HCT116 (cell line): ENCODE results near the gene TANC1.

Experiments
- CEBPB ChIP-seq: IDR thresholded peaks from 2 replicates; pipeline ENCODE4 v1.6.1; 2012; ENCODE audit warnings: low read depth
- ELF1 ChIP-seq: IDR thresholded peaks from 2 replicates; pipeline ENCODE4 v1.6.1; 2012; ENCODE audit warnings: low read depth, borderline replicate concordance
- MAX ChIP-seq: IDR thresholded peaks from 2 replicates; pipeline ENCODE4 v1.6.1; 2012
- POLR2A ChIP-seq: IDR thresholded peaks from 2 replicates; pipeline ENCODE4 v1.7.0; 2011; ENCODE audit warnings: borderline replicate concordance; ENCODE audit not compliant: insufficient read depth, insufficient read length; ENCODE audit errors: extremely low read depth
- POLR2AphosphoS5 ChIP-seq: IDR thresholded peaks from 2 replicates; pipeline ENCODE4 v1.6.1; 2011; ENCODE audit warnings: mild to moderate bottlenecking, low read depth, low read length, moderate library complexity
- TCF7L2 ChIP-seq: IDR thresholded peaks from 2 replicates; pipeline ENCODE4 v1.7.0; 2011; ENCODE audit warnings: borderline replicate concordance, inconsistent platforms; ENCODE audit not compliant: insufficient read depth, insufficient read length; ENCODE audit errors: extremely low read depth
- YY1 ChIP-seq: IDR thresholded peaks from 2 replicates; pipeline ENCODE4 v1.6.1; 2011; ENCODE audit warnings: low read length, low read depth, moderate library complexity, mild to moderate bottlenecking; ENCODE audit not compliant: insufficient replicate concordance; ENCODE audit errors: extremely low read depth
- TF ChIP-seq, protein P1 (sequence below), 3 experiments: fragments of 200-600 bp in 1 of 3; sonication (generic) in 1 of 3; IDR thresholded peaks in 2 of 3; conservative IDR thresholded peaks in 1 of 3; 2 replicates each; pipeline ENCODE4 v1.5.1; 2012 to 2017; ENCODE audit warnings: low read depth in 2 of 3, low read length in 2 of 3, antibody characterized with exemption in 1 of 3, borderline replicate concordance in 1 of 3, control low read depth in 1 of 3, mild to moderate bottlenecking in 1 of 3, mixed read lengths in 1 of 3, mixed run types in 1 of 3, moderate library complexity in 1 of 3; ENCODE audit not compliant: insufficient read depth in 1 of 3

- TF ChIP-seq ELF1 (no peak), MAX (no peak), CEBPB (no peak), TCF7L2 (no peak), POLR2AphosphoS5 (no peak), YY1 (no peak), POLR2A (no peak)
- TF ChIP-seq, protein P1, sequence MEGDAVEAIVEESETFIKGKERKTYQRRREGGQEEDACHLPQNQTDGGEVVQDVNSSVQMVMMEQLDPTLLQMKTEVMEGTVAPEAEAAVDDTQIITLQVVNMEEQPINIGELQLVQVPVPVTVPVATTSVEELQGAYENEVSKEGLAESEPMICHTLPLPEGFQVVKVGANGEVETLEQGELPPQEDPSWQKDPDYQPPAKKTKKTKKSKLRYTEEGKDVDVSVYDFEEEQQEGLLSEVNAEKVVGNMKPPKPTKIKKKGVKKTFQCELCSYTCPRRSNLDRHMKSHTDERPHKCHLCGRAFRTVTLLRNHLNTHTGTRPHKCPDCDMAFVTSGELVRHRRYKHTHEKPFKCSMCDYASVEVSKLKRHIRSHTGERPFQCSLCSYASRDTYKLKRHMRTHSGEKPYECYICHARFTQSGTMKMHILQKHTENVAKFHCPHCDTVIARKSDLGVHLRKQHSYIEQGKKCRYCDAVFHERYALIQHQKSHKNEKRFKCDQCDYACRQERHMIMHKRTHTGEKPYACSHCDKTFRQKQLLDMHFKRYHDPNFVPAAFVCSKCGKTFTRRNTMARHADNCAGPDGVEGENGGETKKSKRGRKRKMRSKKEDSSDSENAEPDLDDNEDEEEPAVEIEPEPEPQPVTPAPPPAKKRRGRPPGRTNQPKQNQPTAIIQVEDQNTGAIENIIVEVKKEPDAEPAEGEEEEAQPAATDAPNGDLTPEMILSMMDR (IDR thresholded peaks at IDR 0.05 in 2 of 3, conservative IDR thresholded peaks at IDR 0.05 in 1 of 3; ENCODE audit: borderline replicate concordance in 1 of 3, insufficient read depth in 1 of 3, low read depth in 2 of 3, low read length in 2 of 3): no peak
Measured at GRCh38 chr2:159032580-159032979, 64.1 kb downstream of the TANC1 start.
